LNCAP (cell line): ENCODE results near the gene HS3ST5.

Source experiments
- CTCF ChIP-seq: fragments of 450-650 bp; IDR thresholded peaks from 2 replicates; pipeline ENCODE4 v1.5.1; 2017; ENCODE audit warnings: mild to moderate bottlenecking

HS3ST5 gene

GRCh38 chr6:114119056-114119455, 223.8 kb downstream of the HS3ST5 start:
- no peak for TF ChIP-seq CTCF

GRCh38 chr6:114115652-114116051, 227.2 kb downstream of the HS3ST5 start:
- TF ChIP-seq CTCF, result no peak

- peak; percentile 83 for TF ChIP-seq CTCF
Observed at GRCh38 chr6:114108119-114109002, 234.5 kb downstream of the HS3ST5 start.

GRCh38 chr6:114106020-114106419, 236.8 kb downstream of the HS3ST5 start:
- no peak for TF ChIP-seq CTCF

DNA sequence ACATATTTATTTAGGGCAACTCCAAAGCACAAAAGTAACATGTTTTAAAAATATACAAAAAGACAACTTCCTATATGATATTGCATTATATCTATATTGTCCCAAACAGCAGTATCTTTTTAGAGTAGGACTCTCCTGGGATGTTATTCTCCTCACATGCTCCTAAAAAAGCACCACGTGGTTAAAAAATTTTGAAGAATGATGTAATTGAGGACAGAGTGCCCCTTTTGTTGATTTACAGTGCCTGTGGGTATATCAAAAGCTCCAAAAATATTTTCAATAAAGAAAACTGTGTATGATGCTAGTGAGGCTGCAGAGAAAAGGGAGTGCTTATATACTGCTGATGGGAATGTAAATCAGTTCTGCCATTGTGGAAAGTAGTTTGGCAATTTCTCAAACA, 241.6 kb downstream of the HS3ST5 start:
- TF ChIP-seq CTCF, result no peak

GRCh38 chr6:114100215-114100994, 242.4 kb downstream of the HS3ST5 start:
- no peak for TF ChIP-seq CTCF

DNA sequence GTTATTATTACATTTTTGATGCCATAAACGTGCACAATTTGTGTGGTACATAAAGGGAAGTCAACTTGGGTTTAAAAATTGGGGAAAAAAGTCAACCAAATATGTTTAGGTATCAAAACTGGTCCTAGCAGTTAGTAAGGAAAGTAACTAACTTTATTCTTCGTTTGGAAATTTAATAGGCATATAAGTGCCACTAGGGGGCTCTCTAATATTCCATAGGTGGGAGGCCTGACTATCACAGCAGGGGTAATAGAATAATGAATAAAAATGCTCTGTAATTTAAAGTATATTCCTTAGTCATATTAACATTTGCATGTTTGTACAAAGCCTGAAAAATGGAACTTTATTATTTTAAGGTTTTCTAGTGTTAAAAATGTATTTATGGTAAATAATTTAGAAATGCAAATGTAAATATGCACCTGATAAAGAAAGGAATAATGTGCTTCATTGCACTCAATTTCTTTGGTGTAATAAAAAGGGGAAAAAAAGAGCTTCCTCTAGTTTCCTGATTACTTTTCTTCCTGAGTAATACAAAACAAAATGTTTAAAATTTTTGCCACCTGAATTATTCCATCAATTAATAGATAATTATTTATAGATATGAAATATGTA, 246.2 kb downstream of the HS3ST5 start:
- peak; percentile 73; the same call in 1 of the 2 replicates for TF ChIP-seq CTCF
